Superior temporal gyrus (tissue), 1 donor: ENCODE results near the gene THRA.
A peak's percentile ranks its signal among the peaks of the same experiment; 100 is the strongest.

ENCODE experiments used
- DNase-seq: peaks from one replicate; pipeline ENCODE4 v3.0.0-alpha.2; 2016; ENCODE audit errors: extremely low spot score

The THRA gene

DNA sequence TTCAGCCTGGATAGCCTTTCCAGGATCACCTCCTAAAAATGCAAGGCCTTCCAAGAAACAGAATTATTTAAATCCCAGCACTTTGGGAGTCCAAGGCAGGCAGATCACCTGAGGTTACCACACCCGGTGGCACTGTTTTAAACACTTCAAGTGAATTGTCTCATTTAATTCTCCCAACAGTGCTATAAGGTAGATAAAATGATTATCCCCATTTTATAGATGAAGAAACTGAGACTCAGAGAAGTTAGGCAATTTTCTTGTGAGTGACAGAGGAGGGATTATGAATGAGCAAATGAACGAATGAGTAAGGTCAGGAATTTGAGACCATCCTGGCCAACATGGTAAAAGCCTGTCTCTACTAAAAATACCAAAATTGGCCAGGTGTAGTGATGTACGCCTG, 16.8 kb downstream of the THRA start:
- no peak for DNase-seq

DNA sequence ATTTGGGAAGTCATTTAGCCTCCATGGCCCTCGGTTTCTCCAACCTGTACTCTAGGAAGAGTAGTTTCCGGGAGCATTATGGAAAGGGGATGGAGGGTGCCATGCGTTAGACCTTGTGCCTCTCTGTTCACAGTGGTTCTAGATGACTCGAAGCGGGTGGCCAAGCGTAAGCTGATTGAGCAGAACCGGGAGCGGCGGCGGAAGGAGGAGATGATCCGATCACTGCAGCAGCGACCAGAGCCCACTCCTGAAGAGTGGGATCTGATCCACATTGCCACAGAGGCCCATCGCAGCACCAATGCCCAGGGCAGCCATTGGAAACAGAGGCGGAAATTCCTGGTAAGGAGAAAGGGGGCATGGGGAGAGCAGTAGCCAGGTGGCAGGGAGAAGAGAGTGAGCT, 21.7 kb downstream of the THRA start:
- DNase-seq = no peak

DNA sequence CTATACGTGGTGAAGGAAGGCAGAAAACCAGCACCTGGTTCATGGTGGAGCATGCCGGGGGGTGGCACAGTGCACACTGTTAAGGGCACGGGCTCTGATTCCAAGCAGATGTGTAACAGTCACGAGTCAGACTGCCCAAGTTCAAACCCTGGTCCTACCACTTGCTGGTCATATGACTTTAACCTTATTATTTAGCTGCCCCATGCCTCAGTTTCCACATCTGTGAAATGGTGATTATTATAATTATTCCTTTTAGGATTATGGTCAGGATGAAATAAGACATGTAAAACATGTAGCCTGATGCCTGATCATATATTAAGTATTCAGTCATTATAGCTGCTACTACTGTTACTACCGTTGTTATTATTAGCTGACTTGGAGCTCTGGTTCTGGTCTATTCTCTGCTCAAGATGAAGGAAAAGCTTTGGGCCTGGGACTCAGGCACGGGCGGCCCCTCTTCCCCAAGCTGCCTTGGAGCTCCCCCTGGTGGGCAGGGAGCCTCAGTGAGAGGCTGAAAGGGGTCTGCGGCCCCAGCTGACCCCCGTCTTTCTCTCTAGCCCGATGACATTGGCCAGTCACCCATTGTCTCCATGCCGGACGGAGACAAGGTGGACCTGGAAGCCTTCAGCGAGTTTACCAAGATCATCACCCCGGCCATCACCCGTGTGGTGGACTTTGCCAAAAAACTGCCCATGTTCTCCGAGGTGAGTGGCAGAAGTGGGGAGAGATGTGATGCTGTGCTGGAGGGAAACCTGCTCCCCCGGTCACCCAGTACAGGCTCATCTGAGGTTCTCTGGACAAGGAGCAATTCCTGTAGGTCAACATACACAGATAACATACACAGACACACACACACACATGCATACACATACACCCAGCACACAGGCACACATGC, 23.6 kb downstream of the THRA start:
- peak; percentile 60 for DNase-seq

DNA sequence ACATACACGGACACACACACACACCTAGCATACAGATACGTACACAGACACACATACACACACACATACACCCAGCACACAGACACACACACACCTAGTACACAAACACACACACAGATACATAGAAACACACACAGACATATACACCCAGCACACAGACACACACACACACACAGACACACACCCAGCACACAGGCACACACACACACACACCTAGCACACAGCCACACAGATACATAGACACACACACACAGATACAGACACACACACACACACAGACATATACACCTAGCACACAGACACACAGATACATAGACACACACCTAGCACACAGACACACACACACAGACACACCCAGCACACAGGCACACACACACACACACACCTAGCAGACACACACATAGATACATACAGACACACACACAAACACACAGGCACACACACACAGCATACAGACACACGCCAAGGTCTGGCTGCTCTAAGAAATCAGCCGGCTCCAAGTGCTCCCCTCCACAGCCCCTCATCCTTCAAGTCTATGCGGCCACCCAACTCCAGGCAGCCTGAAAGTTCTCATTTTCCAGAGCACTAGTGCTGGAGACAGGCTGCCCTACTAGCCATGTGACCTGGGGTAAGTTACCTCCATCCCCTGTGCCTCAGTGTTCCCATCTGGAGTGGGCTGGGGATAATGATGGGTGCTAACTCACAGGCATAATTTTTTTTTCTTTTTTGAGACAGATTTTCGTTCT, 24.5 kb downstream of the THRA start:
- no peak for DNase-seq

DNA sequence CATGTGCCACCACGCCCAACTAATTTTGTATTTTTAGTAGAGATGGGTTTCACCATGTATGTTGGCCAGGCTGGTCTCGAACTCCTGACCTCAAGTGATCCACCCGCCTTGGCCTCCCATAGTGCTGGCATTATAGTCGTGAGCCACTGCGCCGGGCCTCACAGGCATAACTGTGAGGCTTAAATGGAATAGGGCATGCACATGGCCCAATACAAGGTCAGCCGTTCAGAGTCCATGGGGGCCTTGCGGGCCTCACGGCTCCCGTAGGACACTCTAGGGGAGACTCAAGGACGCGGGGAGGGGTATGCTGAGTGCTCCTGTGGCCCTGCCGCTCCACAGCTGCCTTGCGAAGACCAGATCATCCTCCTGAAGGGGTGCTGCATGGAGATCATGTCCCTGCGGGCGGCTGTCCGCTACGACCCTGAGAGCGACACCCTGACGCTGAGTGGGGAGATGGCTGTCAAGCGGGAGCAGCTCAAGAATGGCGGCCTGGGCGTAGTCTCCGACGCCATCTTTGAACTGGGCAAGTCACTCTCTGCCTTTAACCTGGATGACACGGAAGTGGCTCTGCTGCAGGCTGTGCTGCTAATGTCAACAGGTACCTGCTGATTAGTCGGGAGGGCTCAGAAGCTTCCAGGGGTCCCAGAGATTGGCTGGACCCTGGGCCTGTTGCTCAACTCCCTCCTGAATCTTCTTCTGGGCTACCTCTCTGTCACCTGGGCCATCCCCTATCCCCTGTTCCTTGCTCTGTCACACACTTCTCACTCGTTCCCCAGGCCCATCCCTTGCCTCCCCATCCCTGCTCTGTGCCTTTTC, 25.3 kb downstream of the THRA start:
- no peak for DNase-seq

DNA sequence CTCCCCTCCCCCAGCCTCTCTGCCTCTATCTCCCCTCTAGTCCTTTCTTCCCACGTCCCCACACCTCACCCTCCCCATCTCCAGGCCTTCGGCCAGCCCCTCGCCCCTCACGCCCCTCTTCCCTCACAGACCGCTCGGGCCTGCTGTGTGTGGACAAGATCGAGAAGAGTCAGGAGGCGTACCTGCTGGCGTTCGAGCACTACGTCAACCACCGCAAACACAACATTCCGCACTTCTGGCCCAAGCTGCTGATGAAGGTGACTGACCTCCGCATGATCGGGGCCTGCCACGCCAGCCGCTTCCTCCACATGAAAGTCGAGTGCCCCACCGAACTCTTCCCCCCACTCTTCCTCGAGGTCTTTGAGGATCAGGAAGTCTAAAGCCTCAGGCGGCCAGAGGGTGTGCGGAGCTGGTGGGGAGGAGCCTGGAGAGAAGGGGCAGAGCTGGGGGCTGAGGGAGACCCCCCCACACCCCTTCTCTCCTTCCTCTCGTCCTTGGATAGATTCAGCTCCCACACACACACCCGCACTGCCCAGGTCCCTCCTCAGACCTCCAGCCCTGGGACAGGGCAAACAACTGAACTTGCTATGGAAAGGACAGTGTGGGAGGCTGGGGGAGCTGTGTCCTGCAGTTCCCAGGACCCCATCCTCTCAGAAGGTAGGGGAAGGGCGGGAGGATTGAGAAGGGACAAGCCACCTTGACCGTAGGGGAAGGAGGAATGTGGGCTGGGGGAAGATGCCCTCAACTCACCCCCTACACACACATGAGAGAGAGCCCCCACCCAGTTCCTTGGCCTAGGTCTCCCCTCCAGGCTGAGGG, 26.5 kb downstream of the THRA start:
- DNase-seq = no peak

DNA sequence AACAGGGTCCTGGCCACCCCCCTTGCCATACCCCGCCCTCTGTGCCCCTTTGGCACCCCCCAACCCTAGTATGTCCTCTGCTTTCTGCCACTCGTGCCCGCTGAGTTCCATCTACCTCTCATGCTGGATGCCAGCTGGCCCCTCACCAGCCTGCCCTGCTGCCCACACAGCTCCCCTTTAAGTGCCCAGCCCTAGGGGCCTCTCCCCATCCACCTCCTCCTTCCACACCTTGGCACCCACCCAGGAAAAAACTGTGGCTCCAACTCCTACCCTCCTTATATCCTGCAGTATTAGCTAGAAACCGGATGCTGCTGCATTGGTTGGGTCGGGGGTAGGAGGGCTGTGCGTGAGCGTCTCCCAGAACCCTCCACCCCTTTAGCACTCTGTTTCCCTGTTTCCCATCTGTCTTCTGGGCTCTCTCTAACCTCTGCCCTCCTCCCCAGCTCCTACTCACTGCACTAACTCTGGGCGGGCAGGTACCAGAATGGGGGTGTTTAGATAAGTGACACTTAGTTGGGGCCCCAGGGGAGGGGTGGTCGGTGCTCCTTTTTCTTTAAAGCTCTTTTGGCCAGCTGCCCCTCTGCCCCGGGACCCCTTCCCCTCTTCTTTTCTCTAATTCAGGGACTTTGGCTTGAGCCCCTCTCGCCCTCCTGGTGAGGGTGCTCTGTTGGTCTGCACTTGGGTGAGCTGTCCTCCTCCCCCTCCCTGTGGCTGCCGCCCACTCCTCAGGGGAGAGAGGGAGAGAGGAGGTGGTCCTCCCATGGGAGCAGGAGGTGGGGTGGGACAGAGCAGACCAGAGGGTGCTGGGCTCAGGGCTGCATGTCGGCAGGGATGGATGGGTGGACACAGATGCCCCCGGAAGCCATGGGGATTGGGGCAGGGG, 27.7 kb downstream of the THRA start:
- DNase-seq = no peak

DNA sequence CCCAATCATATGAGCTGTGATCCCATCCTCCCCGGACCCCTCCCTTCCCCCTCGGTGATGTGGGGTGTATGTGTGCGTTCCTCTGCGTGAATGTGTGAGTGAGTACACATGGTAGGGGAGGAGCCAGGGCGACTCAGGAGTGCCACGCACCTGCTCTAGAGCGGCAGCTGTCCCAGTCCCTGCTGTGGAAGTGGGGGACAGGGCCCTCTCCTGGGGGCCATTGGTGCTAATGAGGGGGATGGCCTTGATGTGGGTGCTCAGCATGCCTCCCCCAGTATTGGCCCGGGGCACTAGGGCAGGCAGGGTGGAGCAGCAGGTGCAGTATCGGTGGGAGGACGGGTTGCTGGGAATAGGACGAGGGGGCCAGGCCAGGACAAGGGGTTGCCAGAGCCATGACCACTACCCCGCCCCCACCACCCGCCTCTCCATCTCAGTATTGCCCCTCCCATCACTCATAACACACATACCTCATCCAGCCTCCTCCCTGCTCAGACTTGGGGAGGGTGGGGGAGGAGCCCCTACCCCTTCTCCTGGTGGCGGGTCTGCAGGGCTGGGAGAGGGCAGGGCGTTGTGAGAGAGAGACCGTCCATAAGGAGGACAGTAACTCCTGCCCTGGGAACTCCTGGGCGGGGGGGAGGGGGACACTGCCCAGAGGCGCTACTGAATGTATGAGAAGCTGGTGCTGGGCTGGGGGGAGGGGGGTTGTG, 29.1 kb downstream of the THRA start:
- no peak for DNase-seq

DNA sequence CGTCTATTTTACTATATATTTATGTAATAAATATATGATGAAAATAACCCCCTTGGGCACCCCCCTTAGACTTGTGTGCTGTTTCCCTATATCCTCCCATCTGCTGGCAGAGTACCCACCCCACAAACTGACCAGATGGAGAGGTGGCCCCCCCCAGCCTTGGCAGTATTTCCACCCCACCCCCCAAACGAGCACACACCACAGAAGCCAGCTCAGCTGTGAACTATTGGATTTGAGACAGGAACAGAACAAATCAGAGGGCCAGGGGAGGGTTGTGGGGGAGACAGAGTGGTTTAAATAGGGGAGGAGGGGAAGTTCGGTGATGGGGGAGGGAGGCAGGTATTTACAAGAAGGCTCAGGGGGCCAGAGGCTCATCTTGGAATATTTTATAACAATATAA, 29.8 kb downstream of the THRA start:
- DNase-seq = peak; percentile 63

DNA sequence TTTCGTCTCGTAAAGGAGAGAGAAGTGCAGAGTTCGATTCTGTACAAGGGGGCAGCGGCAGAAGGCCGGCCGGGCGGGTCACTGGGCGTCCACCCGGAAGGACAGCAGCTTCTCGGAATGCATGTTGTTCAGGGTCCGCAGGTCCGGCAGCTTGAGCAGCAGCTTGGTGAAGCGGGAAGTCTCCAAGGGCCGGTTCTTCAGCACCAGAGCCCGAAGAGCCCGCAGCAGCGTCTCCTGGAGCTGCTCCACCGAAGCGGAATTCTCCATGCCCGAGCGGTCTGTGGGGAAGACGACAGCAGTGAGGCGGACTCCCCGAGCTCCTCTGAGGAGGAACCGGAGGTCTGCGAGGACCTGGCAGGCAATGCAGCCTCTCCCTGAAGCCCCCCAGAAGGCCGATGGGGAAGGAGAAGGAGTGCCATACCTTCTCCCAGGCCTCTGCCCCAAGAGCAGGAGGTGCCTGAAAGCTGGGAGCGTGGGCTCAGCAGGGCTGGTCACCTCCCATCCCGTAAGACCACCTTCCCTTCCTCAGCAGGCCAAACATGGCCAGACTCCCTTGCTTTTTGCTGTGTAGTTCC, 30.3 kb downstream of the THRA start:
- DNase-seq = no peak

DNA sequence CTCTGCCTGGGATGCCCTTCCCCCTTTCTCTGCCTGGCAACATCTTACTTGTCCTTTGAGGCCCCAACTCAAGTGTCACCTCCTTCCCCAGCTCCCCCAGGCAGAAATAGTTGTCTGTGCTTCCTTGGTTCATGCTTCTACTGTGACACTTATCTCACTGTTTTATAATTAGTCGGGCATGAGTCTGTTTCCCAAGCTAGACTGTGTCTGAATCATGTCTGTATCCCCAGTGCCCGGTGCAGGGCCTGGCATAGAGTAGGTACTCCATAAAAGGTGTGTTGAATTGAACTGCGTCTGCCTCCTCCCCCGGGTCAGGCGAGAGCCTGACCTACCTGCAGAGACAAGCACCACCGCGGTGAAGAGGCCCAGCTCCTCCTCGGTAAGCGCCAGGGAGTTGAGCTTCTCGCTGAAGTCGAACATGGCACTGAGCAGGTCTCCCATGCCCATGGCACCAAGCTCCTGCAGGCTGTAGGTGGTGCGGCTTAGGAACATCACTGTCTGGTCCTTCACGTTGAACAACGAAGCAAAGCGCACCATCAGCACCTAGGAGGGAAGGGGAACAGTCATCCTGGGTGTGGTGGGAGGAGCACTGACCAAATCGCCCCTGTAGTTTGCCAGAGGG, 30.9 kb downstream of the THRA start:
- peak; percentile 32 for DNase-seq

DNA sequence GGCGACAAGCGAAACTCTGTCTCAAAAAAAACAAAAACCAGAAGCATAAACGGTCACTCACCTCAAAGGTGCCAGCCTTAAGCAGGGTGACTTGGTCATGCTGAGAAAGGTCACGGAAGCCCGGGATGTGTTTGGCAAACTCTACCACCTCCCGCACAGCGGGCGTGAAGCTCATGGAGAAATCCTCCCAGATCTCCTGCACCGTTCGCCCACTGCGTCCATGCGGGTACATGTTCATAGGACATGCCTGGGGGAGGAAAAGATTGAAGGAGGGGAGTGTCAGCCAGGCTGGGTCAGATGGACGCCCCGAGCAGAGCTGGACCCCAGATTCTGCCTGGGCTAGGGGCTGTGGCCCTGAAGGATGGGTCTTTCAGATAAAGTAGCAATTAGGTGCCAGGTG, 32.1 kb downstream of the THRA start:
- no peak for DNase-seq

DNA sequence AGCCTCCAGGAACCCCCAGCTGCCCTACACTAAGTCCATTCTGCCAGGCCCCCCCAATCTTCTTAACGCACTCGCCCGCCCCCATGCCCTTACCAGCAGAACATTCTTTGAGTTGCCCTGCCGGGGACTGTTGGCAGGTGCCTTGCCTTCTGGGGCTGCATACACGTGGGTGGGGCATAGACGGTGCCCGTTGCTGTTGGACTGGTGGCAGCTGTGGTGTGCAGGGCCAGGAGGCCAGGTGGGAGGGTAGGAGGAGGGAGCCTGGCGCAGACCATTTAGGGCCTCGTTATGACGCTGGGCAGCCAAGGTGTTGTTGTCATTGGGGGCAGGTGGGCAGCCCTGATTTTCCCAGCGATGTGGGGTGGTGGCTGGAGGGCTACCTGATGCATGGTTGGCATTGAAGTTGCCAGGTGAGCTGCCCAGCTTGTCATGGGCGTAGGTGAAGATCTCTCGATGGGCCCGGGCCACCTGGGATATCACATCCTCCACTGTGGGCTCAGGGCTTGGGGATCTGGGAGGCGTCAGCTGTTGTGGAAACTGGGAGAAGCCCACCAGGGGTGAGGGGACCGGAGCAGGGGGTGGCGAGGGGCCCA, 32.7 kb downstream of the THRA start:
- DNase-seq = no peak

DNA sequence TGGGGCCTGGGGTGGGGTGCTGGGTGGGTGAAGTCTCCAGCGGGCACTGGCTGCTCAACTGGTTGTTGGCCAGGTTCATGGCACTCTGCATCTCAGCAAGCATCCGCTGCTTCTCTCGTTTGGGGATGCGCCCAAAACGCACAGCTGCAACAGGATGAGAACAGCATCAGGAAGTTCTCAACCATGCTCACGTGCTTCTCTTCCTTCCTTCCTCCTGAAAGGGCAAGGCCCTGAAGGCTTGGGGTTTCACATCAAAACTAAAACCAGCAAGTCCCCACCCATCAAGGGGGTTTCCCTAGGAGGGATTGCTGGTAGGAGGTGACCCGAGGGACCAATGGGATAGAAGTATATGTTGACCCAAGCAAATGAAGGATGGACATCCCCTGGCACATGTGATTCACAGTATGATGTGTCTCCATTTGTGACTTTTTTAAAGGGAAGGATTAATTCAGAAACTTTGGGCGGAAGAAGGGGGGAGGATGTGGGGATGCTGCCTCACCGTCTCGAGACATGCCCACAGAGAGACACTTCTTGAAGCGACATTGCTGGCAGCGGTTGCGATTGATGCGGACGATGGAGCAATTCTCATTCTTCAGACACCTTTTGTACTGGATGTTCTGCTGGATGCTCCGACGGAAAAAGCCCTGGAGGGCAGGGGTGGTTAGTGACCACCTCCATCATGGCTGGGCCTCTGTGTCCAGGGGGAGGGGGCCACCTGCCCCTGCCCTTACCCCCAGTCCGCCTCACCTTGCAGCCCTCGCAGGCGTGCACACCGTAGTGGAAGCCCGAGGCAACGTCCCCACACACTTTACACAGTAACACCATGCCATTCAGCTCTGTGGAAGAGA, 33.4 kb downstream of the THRA start:
- no peak for DNase-seq

DNA sequence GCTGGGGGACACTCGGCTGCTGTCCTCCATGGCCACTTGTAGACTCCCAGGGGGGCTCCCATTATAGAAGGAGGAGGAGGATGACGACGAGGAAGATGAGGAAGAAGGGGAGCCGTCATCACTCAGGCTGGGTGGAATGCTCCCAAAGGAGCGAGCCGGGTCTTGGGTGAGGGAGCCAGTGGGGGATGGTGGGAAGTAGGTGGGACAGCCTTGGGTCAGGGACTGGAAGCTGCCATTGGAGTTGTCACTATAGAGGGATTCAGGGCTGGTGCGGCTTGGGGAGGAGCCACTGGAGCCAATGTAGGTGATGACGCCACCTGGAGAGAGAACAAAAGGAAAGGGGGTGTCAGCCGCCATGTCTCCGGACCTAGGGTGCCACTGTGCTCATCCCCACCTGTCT, 34.3 kb downstream of the THRA start:
- DNase-seq = no peak

DNA sequence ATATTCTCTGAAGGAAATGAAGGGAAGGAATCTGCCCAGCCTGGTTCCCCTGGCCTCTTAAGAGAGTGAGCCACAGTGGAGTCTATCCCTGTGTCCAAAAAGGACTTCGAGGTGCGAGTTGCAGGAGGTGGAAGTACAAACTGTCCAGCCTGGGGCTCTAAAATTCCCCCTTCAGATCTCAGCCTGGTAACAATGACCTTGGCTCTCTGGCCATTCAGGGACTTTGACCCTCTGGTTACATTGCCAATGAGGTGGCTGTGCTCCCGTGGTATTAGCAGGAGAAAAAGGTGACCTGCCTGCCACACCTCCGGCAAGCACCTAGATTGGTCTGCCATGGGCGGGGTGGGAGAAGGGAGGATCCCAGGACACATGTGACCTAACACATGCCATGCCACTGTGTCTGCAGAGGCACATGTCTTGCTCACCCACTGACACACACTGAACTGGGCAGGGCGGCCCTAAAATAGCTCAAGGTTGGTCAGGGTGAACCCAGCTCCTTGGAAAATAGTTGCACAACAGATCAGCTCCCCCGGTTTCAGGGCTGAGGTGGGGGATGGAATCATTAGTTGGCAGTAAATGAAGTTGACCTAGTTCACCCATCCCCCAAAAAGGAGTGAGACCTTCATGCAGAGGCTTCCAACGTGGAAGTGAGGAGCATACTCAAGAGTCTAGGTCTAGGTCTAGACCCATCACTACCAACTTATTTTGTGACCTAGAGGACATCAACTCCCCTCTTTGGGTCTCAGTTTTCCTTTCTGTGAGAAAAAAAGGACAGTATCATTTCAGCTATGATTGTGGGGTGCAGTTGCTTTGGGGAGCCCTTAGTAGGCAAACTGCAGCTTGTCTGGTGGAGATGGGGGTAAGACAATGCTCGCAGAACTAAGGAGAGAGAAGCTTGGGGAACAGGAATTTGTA, 35.4 kb downstream of the THRA start:
- DNase-seq = peak; percentile 11
